AG04450 (cell line): ENCODE measurements around the gene NFX1. TPM values are rescaled to one million over a fixed set of nuclear protein-coding genes. Genes with fewer than 3 reads are reported as not detected.

Experiments used
- CTCF ChIA-PET: fragments of 300-600, 350-600 bp; formaldehyde crosslinking; extraction: SDS; loops from one replicate; lab custom pipeline; 2022; ENCODE audit warnings: antibody characterized with exemption, inconsistent platforms; lab: Charles Lee
- POLR2A ChIA-PET: fragments of 350-600 bp; formaldehyde crosslinking; extraction: SDS; loops from one replicate; lab custom pipeline; 2021; ENCODE audit warnings: antibody characterized with exemption, inconsistent platforms; lab: Yijun Ruan, JAX
- DNase-seq: peaks from one replicate; pipeline ENCODE4 v3.0.0-alpha.2; 2011; ENCODE audit warnings: low read depth, low spot score
- H3K27ac ChIP-seq: one replicate; pipeline ENCODE4 v1.5.1; 2012; ENCODE audit warnings: low read depth, low read length, control low read depth
- H3K27me3 ChIP-seq: one replicate; pipeline ENCODE4 v1.6.0; 2012; ENCODE audit warnings: low read length; ENCODE audit not compliant: control insufficient read depth, insufficient read depth
- H3K4me3 ChIP-seq: 2 replicates; pipeline ENCODE4 v1.5.1; 2011; ENCODE audit warnings: mild to moderate bottlenecking, low read depth, low read length, control low read depth
- H3K9me3 ChIP-seq: 2 replicates; pipeline ENCODE4 v1.5.1; 2012; ENCODE audit warnings: low read length; ENCODE audit not compliant: control insufficient read depth, insufficient read depth
- polyA minus RNA-seq: library from RNA; depleted of rRNA, polyadenylated mRNA; stranded (reverse); fragments of >200 nt; gene quantifications from 2 replicates; pipeline ENCODE4 v1.2.3, GENCODE V29; 2011; rRNA and poly(A)+ RNA removed
- polyA plus RNA-seq: library from polyadenylated mRNA; depleted of rRNA; stranded (reverse); fragments of >200 nt; gene quantifications from 2 replicates; pipeline ENCODE4 v1.2.3, GENCODE V29; 2011; rRNA removed
- TF ChIP-seq, protein P1 (sequence below): IDR thresholded peaks from 2 replicates; pipeline ENCODE4 v1.5.1; 2011; ENCODE audit warnings: low read depth, low read length, control low read depth, inconsistent platforms

Gene NFX1
- 35.9 and 39.2 TPM in 2 replicates for polyA plus RNA-seq
- 65.9 and 79.1 TPM in 2 replicates for polyA minus RNA-seq

DNA sequence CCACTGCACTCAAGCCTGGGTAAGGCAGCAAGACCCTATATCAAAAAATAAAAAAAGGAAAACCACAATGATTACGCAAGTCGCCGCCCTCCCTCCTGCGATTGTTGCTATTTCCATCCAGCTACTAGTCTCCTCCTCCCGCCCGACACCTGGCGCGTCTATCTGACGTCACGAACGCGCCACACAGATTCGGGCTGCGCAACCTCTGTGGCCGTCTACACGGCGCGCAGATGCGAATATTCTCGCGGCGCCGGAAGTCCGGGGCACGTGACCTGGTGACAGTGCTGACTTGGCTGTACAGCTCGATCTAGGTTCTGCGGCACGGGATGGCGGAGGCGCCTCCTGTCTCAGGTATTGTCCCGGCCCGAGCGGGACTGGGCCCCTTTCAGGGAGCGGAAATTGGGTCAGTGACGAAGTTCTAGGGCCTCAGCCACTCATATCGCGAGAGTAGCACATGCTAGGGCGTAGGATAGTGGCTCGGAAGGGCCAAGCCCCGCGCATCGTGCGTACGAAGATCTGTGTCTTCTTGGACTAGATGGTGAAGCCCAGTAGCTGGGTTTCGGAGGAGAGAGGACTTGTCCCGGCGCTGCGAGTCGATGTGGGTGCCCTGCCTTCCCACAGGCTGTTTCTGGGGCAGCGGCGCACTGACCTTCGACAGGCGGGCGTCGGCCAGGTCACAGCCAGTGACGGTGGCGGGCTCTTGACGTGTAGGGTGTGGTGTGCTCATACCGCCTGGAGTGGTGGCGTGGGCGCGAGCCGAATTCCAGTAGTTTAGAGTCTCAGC is at the start of gene NFX1:
Gene NFX1, plus strand, starts transcription at position 270 of the 784 bp plus-strand sequence. Its CDS starts 57 bp downstream, at position 327.
- Histone ChIP-seq H3K9me3 (peaks cover 4% of the 10 kb centered on the region; the same call in 1 of the 2 replicates), H3K27ac (peak within 1 kb of the TSS; percentile 100), H3K27me3 (no peaks in the 10 kb centered on the region), H3K4me3 (peak within 1 kb of the TSS; percentile 97)
- peak; percentile 97 for DNase-seq
- TF ChIP-seq, protein P1, sequence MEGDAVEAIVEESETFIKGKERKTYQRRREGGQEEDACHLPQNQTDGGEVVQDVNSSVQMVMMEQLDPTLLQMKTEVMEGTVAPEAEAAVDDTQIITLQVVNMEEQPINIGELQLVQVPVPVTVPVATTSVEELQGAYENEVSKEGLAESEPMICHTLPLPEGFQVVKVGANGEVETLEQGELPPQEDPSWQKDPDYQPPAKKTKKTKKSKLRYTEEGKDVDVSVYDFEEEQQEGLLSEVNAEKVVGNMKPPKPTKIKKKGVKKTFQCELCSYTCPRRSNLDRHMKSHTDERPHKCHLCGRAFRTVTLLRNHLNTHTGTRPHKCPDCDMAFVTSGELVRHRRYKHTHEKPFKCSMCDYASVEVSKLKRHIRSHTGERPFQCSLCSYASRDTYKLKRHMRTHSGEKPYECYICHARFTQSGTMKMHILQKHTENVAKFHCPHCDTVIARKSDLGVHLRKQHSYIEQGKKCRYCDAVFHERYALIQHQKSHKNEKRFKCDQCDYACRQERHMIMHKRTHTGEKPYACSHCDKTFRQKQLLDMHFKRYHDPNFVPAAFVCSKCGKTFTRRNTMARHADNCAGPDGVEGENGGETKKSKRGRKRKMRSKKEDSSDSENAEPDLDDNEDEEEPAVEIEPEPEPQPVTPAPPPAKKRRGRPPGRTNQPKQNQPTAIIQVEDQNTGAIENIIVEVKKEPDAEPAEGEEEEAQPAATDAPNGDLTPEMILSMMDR = no peak
- POLR2A ChIA-PET = interaction anchor here (0.6 to 2.1 kb wide), 18 partner anchors 10 to 430 kb away, joined by 3 to 37 read pairs (median 4); partner anchors contain the start of genes B4GALT1, BAG1, CHMP5 and DNAJA1
- CTCF ChIA-PET = interaction anchor here (0.7 to 1.3 kb wide), 6 partner anchors 10 to 220 kb away, joined by 3 to 5 read pairs (median 4); no protein-coding TSS in a partner anchor

DNA sequence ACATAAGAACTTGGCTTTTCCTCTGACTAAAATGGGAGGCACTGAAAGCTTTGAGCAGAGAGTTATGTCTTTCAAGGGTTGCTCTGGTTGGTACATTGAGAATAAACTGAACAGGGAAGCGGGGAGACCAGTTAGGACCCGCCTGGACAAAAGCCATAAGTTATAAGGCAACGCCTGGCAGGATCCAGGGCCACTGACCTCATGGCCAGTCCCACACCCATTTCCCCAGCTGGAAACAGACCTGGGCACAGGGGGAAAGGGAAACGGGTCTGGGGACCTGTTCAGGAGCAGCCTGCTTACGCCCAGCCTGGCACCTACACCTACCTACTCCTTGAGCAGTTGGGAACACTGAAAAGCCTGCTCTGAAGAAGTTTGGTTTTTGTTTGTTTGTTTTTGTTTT is 49.0 kb upstream of the NFX1 start:
- ChIA-PET POLR2A (no interaction called here), CTCF (no interaction called here)
- DNase-seq = no peak

DNA sequence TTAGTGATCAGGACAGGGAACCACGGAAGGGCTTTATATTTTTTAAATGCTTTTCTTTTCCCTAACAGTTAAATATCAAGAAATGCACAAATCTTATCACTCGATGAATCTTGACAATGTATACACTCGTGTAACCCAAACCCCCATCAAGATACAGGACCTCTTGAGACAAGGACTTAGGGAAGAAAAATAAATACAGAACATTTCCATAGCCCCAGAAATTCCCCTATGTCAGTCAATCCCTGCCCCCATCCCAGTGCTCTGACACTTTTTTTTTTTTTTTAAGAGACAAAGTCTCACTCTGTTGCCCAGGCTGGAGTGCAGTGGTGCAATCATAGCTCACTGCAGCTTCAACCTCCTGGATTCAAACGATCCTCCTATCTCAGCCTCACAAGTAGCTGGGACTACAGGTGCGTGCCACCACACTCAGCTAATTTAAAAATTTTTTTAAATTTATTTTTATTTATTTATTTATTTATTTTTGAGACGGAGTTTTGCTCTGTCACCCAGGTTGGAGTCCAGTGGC is 47.6 kb upstream of the NFX1 start:
- TF ChIP-seq, protein P1 = no peak
- H3K27ac ChIP-seq = no peak overlapping the region
- POLR2A ChIA-PET = no interaction called here
- H3K27me3 ChIP-seq = no peaks in the 10 kb centered on the region
- no peak overlapping the region for H3K4me3 ChIP-seq
- no peak for DNase-seq
- no peaks in the 10 kb centered on the region for H3K9me3 ChIP-seq
- CTCF ChIA-PET = no interaction called here

More for the DNA sequence above, 49.0 kb upstream of the NFX1 start:
- Histone ChIP-seq H3K4me3 (no peak overlapping the region), H3K9me3 (no peaks in the 10 kb centered on the region), H3K27ac (no peak overlapping the region), H3K27me3 (no peaks in the 10 kb centered on the region)
- TF ChIP-seq, protein P1 = no peak

DNA sequence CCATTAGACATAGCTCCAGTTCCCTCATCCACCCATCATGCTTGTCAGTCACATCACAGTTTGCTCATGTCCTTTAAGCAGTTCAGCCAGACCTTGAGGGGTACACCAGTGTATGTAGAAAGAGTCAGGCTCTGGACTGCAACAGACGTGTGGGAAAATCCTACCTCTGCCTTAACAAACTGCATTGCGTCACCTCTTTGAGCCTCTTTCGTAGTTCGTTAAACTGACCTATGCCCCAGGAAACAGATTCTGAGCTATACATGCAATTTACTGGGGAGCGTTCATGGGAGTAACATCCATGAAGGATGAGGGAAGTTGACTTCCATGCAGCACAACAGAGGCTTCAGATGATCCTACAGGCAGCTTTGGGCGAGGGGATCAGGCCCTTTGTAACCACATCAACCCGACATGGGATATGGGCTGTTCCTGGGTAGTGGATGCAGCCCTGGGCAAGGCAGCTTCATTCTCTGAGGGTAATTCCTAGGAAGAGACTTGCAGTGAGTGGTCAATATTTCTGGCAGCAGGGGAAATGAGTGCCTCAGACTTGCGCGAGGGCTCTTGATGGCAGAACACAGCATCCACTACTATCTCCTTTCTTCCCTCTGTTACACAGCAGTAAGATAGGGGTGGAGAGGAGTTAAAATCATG is 46.1 kb upstream of the NFX1 start:
- no peak for DNase-seq
- no peak overlapping the region for H3K4me3 ChIP-seq
- TF ChIP-seq, protein P1 = no peak
- no peaks in the 10 kb centered on the region for H3K27me3 ChIP-seq
- ChIA-PET POLR2A (interaction anchor here (1.1 kb wide), 1 partner anchor 9 kb away, joined by 4 read pairs; no protein-coding TSS in a partner anchor), CTCF (no interaction called here)
- H3K9me3 ChIP-seq = no peaks in the 10 kb centered on the region
- no peak overlapping the region for H3K27ac ChIP-seq
